ENCODE data around the gene RMND5B.

DNA sequence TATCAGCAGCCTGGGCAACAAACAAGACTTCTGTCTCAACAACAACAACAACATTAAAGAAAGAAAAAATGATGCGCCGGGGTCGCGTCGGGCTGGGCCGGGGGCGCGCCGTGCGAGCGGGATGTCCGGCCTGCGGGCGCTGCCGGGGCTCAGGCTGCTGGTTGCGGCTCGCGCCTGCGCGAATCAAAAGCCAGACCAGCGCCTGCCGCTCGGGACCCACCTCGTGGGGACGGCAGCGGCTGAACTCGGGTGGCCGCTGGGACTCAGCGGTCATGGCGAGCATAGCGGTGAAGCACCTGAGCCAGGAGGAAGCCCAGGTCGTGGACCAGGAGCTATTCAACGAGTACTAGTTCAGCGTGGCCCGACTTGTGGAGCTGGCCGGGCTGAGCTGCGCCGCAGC, 34.8 kb downstream of the RMND5B start:
- TF ChIP-seq, protein P1, sequence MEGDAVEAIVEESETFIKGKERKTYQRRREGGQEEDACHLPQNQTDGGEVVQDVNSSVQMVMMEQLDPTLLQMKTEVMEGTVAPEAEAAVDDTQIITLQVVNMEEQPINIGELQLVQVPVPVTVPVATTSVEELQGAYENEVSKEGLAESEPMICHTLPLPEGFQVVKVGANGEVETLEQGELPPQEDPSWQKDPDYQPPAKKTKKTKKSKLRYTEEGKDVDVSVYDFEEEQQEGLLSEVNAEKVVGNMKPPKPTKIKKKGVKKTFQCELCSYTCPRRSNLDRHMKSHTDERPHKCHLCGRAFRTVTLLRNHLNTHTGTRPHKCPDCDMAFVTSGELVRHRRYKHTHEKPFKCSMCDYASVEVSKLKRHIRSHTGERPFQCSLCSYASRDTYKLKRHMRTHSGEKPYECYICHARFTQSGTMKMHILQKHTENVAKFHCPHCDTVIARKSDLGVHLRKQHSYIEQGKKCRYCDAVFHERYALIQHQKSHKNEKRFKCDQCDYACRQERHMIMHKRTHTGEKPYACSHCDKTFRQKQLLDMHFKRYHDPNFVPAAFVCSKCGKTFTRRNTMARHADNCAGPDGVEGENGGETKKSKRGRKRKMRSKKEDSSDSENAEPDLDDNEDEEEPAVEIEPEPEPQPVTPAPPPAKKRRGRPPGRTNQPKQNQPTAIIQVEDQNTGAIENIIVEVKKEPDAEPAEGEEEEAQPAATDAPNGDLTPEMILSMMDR (IDR thresholded peaks at IDR 0.05; ENCODE audit: low read depth, low read length, poor library complexity, severe bottlenecking), result no peak
- no peak for TF ChIP-seq EZH2phosphoT487 (IDR thresholded peaks at IDR 0.05; ENCODE audit: borderline replicate concordance, low read length)

Data from DOHH2 (cell line).